Amniotic epithelial cell (primary cell): ENCODE data around the gene FABP6.
"Not testable (repeated sequence)": the region's sequence is repeated elsewhere in the genome, so short reads cannot be mapped to it uniquely, and the experiment has no call there.

Experiments
- DNase-seq: peaks from one replicate; pipeline ENCODE4 v3.0.0-alpha.2; 2010; ENCODE audit warnings: low read depth

The FABP6 gene, protein sequence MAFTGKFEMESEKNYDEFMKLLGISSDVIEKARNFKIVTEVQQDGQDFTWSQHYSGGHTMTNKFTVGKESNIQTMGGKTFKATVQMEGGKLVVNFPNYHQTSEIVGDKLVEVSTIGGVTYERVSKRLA

DNA sequence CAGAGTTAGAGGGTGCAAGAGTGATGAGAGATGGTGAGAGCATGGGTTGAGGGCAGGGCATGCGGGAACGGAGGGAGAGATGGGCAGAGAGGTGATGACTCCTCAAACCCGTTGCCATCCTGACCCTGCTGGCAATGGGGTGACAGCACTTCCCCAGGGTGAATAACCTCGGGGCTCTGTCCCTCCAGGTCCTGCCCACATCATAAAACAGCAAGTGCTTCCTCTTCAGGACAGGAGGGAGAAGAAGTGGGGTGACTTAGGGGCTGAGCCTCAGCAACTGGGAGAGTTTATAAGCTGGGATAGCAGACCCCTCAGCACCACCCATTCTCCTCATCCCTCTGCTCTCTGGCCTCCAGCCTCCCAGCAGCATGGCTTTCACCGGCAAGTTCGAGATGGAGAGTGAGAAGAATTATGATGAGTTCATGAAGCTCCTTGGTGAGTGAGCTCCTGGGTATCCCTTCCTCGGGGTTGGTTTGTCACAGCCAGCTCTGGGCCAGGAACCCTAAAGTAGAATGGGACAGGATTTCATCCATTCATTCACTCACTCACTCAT is at the start of gene FABP6:
FABP6 (plus strand) TSS at position 317 of the 553 bp plus-strand sequence; CDS start at position 369, 52 bp downstream.
- DNase-seq = no peak

DNA sequence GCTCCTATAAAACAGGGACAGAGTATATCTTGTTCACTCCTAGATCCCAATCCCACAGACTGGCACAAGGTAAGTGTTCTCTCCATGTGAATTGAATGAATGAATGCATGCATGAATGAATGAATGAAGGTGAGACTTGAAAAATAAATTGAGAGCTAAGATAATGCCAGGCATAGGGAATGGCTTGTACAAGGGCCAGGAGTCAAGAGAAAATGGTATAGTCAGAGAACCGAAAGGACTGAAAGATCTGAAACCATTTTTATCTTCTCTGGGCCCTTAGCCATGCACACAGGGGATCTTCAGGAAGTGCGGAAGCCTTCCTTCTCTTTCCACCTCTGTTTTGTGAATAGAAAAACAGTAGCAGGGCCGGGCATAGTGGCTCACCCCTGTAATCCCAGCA is 48.4 kb upstream of the FABP6 start:
- DNase-seq = no peak

DNA sequence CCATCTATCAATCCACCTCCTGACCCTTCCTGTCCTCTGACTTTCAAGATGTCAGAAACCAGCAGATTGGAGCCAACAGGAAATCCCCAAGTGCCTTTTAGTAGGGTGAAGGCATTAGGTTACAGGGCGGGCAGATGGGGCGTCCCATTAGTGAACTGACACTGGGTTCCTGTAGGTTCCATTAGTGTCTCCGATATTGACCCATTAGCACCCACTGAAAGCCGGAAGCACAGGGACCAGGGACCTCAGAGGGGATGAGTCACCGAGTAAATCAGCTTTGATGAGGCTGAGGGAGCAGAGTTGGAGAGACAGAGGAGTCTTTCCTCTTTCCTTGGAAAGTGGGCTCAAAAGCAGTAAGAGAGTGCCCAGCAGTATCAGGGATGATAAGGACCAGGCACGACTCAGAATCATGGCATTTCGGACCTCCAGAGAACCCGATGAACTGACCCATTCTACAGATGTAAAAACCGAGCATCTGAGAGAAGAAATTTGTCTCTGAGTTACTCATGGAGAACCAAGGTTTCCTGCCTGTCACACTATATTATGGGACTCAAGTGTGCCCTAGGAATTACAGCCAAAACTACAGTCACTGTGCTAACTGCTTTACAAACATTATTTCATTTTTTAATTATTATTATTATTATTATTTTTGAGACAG is 47.2 kb upstream of the FABP6 start:
- DNase-seq = no peak

DNA sequence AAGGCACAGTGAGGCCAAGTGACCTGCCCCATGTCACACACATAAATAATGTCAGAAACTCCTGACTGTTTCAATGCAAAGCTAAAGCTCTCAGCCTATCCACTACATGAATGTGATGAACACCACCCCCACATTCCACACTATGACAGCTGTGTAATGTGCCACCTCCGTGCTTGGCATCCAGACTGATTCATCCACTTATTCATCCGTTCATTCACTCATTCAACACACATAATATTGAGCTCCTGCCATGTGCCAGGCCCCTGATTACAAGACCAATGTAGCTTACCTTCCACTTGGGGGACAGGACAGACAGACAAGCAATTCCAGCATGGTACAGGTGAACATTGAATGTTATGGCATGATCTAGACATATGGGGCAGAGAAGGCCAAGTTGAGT is 46.2 kb upstream of the FABP6 start:
- DNase-seq = no peak

DNA sequence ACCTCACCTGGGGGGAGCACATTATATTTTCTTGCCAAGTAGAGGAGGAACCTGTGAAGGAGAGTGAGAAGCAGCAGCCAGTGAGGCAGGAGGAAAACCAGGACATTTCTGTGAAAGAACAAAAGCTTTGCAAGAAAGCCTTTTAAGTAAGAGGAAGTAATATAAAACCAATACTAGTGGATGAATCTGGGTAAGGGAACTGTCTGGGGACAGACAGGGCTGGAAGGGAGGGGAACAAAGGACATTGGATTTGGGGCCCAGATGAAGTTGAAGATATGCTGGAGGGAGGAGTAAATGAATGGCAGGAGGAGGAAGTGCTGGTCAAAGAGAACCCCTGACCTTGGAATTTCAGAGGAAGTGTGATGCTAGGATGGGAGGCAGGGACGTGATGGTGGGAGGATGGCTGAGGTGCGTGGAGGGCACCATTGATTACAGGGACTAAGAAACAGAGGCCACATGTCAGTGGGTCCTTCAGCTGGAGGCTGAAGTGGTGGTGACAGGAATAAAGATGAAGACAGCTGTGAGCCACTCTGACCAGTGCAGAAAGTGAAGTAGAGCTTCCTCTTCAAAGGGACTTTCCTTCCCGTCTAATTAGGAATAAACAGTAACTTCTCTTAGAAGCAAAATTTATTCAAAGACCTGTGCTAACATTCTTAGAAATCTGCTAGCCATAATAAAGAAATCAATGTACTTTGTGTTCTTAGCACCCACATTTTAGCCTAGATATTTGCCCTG is 43.5 kb upstream of the FABP6 start:
- no peak for DNase-seq

DNA sequence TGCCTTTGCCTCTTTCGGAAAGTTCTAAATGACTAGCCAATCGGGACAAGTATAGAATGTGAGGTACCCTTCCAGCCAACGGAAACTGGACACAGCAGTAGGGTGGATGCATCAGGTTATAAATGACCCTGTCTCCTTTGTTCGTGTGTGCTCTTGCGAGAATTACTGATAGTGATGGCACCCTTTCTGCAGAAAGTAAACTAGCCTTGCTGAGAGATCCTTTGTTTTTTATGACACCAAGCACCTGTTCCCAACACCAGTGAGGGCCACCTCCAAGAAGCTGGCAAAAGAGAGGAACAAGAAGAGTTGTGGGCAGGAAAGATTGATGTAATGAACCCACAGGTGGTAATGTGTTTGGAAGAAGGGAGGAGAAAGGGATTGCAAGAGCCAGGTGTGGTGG is 42.8 kb upstream of the FABP6 start:
- no peak for DNase-seq

- DNase-seq = no peak
These were observed 42.2 kb upstream of the FABP6 start for GRCh38 chr5:160187091-160187490.

DNA sequence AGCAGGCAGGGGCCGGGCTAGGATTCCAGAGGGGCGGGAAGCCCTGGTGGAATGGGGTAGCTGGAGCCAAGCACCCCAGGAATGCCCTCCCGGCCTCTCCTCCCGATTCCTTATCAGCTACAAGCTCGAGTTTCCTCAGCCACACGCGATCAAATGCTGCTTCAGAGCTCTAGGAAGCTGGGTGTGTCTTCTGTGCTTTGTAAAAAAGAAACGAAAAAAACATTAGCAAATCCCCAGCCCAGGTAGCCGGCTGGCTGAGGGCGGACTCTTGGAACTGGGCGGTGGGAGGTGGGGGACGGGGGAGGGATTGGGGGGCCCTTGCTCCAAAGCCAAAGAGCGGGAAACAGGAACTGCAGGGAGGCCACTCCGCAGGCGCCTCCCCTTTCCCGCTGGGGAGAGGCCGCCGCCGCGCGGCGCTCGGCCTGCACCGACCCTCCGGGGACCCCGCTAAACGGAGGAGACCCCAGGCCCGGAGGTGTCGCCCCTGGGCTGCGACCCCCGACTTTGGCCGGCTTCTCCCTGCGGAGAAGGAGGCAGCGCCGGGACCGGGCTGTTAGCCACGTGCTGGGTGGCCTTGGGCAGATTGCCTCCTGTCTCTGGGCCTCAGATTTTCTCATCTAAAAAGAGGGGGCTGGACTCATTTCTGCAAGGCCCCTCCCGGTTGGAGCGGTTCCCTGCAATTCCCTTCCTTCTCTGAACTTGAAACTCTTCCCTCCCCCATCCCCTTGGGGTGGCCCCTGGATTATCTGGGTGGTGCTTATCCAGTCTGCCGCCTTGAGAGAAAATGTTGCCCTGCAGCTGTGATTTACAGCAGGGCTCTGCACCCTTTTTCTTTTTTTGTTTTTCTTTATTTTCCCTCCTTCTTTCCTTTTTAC is 40.9 kb upstream of the FABP6 start:
- DNase-seq = peak; percentile 89

- no peak for DNase-seq
These were observed 36.9 kb upstream of the FABP6 start for GRCh38 chr5:160192424-160192823.

- not testable (repeated sequence) for DNase-seq
These were observed 36.2 kb upstream of the FABP6 start for GRCh38 chr5:160193076-160193475.

DNA sequence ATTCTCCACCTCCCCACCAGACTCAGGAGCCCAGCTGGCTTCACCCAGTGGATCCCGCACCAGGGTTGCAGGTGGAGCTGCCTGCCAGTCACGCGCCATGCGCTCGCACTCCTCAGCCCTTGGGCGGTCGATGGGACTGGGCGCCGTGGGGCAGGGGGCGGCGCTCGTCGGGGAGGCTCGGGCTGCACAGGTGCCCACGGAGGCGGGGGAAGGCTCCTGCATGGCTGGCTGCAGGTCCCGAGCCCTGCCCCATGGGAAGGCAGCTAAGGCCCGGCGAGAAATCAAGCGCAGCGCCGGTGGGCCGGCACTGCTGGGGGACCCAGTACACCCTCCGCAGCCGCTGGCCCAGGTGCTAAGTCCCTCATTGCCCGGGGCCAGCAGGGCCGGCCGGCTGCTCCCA is 35.5 kb upstream of the FABP6 start:
- DNase-seq = not testable (repeated sequence)

DNA sequence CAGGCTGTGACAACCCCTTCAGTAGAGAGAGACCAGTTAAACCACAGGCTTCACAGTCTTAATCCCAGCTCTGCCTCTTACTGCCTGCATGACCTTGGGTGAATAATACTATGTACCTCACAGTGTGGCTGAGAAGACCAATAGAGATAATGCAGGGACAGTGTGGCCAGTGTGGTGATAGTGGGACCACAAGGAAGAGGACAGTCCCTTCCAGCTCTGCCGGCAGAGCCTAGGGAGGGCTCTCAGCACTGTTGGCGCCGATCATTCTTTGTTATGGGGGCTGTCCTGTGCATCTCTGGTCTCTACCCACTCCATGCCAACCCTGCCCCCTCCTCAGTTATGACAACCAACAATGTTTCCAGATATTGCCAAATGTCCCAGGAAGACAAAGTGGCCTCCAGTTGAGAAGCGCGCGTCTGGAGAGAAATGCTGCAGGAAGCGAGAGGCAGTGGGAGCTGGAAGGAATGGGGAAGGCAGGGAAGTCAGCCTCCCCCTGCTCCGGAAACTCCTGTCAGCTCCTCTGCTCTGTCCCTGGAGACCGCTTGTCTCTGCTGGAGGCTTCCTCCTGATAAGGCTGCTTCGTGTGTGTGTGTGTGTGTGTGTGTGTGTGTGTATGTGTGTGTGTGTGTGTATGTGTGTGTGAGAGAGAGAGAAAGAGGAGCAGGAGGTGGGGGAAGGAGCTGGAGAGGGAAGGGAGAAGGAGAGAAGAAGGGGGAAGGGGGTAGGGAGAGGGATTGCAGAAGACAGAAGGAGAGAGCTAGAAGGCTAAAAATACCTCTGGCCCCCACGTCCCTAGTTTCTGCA is 31.8 kb upstream of the FABP6 start:
- DNase-seq = peak; percentile 70

DNA sequence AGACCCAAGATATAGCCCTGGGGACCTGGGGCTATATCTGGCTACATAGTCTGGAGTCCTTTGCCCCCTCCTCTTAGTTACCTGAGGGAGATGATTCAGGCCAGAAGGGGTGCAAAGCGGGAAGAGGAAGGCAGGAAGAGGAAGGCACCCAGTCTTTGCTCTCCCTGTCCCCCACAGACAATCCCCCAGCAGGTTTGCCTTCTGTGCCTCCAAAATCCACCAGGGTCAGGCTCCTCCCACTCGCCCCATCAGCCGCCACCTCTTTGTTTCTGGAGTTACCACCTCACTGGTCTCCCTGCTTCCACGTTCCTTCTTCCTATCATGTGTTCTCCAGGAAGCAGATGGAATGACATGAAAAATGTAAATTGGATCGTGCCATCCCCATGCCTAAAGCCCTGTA is 31.2 kb upstream of the FABP6 start:
- DNase-seq = no peak

DNA sequence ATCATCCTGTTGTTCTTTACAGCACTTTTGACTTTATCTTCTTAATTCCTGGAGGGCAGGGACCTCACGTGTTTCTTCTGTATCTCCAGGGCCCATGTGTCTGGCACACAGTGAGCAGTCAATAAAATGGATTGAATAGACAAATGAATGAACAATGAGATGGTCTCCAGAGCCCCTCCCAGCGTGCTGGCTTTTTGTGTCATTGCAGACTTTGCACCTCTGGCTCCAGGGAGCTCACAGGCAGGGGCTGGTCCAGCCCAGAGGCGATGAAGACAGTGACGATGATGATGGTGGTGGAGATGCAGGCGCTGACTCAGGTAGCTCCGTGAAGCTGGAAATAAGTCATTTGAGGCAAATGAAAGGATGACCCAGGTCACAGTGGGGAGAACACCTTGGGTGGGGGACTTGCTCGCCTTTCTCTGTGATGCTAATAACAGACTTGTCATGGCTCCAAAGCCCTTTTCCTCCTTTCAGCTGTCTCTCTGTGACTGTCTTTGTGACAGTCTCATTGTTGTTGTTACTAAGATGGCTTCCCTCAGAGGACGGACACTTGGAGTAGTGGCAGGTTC is 30.4 kb upstream of the FABP6 start:
- DNase-seq = no peak

DNA sequence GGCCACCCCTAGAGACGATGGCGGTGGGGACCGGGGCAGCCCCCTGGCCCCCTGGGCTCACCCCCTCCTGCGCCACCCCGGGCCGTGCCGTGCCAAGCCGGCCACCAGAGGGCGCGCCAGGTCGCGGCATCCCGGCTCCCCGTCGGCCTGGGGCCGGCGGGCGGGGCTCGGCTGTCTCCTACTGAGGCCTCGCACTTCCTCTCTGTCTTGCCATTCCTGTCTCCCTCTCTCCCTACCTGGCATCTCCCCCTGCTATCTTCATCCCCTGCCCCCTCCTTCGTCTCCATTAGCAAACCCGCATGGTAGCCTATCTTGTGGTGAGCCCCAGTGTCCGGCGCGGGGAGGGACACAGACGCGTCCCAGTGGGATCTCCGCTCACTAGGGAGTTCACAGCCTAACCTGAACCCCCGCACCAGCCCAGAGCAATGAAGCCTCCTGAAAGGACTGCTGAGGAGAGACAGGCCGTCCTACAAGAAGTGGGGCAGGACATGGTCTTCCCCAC is 29.8 kb upstream of the FABP6 start:
- DNase-seq = peak; percentile 15

DNA sequence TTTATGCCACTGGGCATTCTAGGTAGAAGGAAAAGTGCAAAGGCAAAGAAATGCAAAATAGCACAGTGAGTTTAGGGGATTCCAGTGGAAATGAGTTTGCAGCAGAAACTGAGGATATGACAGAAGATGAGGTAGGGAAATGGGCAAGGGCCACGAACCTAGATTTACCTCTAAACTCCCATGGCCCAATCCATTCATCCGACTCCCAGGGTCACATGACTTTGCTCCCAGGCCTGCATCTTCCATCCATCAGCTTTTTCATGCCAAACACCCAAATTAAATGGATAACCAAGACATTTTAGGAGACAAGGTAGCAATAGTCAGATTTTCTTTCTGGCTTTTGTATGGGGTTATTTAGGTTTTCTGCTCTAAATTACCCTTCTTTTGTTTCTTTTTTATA is 22.2 kb upstream of the FABP6 start:
- DNase-seq = no peak

DNA sequence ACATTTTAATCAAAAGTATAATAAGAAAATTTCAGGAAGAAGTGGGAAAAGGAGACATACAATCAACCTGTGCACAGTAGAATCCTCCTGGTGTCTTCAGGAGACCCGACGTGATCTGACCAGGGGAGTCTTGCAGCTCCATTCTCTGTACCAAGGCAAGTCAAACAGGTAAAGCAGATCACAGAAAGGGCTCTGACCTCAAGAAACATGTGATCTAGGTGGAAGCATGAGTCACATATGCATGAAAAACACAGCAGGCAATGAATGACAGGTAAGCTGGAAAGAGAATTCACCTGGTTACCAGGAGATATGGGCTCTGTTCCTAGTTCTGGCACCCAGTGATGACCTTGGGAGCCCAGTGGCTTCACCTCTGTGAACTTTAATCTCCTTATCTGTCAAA is 19.4 kb upstream of the FABP6 start:
- DNase-seq = no peak

- DNase-seq = no peak
These were observed 18.7 kb upstream of the FABP6 start for GRCh38 chr5:160210606-160211005.

DNA sequence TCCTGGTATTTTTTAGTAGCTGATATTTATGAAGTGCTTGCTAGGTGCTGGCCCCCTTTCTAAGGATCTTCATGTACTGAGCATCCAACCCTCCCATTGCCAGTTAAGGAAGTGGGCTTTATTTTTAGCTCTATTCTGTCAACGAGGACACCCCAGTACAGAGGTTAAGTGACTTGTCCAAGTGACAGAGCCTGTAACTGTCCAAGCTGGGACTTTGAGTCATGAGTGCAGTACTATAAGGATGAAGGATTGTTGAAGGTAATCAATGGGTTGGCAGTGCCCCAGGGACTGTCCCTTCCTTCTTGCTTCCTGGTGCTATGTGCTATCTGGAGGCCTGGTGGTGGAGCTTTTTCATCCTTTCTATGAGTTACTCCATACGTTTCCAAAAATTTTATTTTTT is 18.0 kb upstream of the FABP6 start:
- no peak for DNase-seq

DNA sequence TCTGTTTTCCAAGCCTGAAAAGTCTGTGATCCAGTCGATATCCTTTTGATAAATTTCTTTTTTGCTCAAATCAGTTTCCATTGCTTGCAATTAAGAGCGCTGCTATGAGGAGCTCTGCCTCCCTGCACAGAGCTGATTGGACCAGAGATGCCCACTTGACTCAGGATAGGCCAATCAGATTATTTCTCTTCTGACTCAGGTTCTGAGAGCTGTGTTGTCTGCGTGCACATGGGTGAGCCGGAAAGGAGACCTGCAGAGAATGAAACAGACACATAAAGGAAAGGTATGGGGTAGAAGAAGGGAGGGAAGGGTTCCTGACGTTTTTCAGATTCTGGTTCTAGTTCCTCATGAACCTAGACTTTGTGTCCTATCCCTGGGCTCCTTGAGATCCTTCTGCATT is 15.8 kb upstream of the FABP6 start:
- no peak for DNase-seq

DNA sequence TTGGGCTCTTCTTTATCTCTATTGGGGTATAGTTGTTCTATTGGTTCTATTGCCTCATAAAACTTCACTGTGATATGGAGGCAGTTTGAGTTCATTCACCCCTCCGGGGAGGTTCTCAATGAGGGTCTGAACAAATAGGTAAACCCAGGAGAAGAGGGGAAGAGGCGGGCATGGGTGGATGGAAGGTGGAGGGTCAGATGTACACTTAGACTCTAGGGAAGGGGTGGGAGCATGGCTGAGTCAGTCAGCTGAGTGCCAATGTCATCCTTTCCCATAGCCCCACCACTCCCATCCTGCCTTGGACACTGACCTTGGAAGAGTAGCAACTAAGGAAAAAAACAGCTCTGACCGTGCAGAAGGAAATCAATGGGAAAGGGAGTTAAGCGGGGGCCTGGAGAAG is 9.9 kb upstream of the FABP6 start:
- DNase-seq = no peak
